Loucy (cell line): ENCODE data around the gene COX7B.
A peak's percentile ranks its signal among the peaks of the same experiment; 100 is the strongest.

Source experiments
- H2AFZ ChIP-seq: fragments of 200-600 bp; sonication (generic); 2 replicates; pipeline ENCODE4 v1.6.0; 2016; ENCODE audit warnings: antibody characterized with exemption, mild to moderate bottlenecking, low read length, moderate library complexity
- H3F3A ChIP-seq: fragments of 200-600 bp; 2 replicates; pipeline ENCODE4 v1.6.0; 2016; ENCODE audit warnings: antibody characterized with exemption, low read depth, mild to moderate bottlenecking
- H3K27me3 ChIP-seq: fragments of 200-600 bp; sonication (generic); 2 replicates; pipeline ENCODE4 v1.6.1; 2014; ENCODE audit warnings: low read length, mild to moderate bottlenecking; ENCODE audit not compliant: insufficient read depth, poor library complexity, severe bottlenecking
- H3K36me3 ChIP-seq: fragments of 200-600 bp; sonication (generic); 2 replicates; pipeline ENCODE4 v1.6.1; 2016; ENCODE audit warnings: low read length; ENCODE audit not compliant: insufficient read depth
- H3K4me1 ChIP-seq: fragments of 200-600 bp; sonication (generic); 2 replicates; pipeline ENCODE4 v1.5.1; 2014; ENCODE audit warnings: low read length, mild to moderate bottlenecking; ENCODE audit not compliant: insufficient read depth, poor library complexity, severe bottlenecking
- H3K4me2 ChIP-seq: fragments of 200-600 bp; sonication (generic); 2 replicates; pipeline ENCODE4 v1.6.0; 2014; ENCODE audit warnings: antibody characterized with exemption, low read length, low read depth, mild to moderate bottlenecking; ENCODE audit not compliant: poor library complexity, severe bottlenecking
- H3K4me3 ChIP-seq: fragments of 200-600 bp; sonication (generic); 2 replicates; pipeline ENCODE4 v1.5.1; 2014; ENCODE audit warnings: low read length, mild to moderate bottlenecking, mixed read lengths; ENCODE audit not compliant: poor library complexity, severe bottlenecking
- H3K79me2 ChIP-seq: fragments of 200-600 bp; sonication (generic); 2 replicates; pipeline ENCODE4 v1.6.1; 2014; ENCODE audit warnings: low read length; ENCODE audit not compliant: insufficient read depth
- H3K9ac ChIP-seq: fragments of 200-600 bp; sonication (generic); 2 replicates; pipeline ENCODE4 v1.6.0; 2014; ENCODE audit warnings: mild to moderate bottlenecking, low read depth, low read length, moderate library complexity; ENCODE audit not compliant: poor library complexity, severe bottlenecking
- H3K9me2 ChIP-seq: fragments of 200-600 bp; sonication (generic); replicated peaks from 2 replicates; pipeline ENCODE4 v1.6.1; 2016; ENCODE audit warnings: low read depth, low read length, mixed read lengths
- H3K9me3 ChIP-seq: fragments of 200-600 bp; sonication (generic); 2 replicates; pipeline ENCODE4 v1.6.1; 2014; ENCODE audit warnings: mild to moderate bottlenecking, antibody characterized with exemption, low read length, low read depth; ENCODE audit not compliant: insufficient read depth
- H4K20me1 ChIP-seq: fragments of 200-600 bp; sonication (generic); 2 replicates; pipeline ENCODE4 v1.6.0; 2014; ENCODE audit warnings: antibody characterized with exemption, low read length, mild to moderate bottlenecking; ENCODE audit not compliant: insufficient read depth, poor library complexity, severe bottlenecking
- CTCF ChIP-seq: fragments of 200-600 bp; sonication (generic); conservative IDR thresholded peaks from 2 replicates; pipeline ENCODE4 v1.5.1; 2014; ENCODE audit warnings: mild to moderate bottlenecking, antibody characterized with exemption, low read length
- EZH2phosphoT487 ChIP-seq: fragments of 200-600 bp; IDR thresholded peaks from 2 replicates; pipeline ENCODE4 v1.6.1; 2018; ENCODE audit warnings: antibody characterized with exemption, mild to moderate bottlenecking, moderate library complexity, borderline replicate concordance

The COX7B gene

GRCh38 chrX:77901506-77901905, 2.2 kb downstream of the COX7B start:
- Histone ChIP-seq H3K36me3 (no peaks in the 10 kb centered on the region; the same call in 1 of the 2 replicates), H3K4me2 (peak overlapping the region; percentile 96), H3K27me3 (no peaks in the 10 kb centered on the region), H2AFZ (no peak overlapping the region), H3F3A (no peaks in the 10 kb centered on the region), H3K9ac (peak overlapping the region; percentile 91), H3K4me3 (peak overlapping the region; percentile 93), H3K9me2 (no peaks in the 10 kb centered on the region), H3K9me3 (no peaks in the 10 kb centered on the region), H4K20me1 (peaks cover 26% of the 10 kb centered on the region), H3K4me1 (no peaks in the 10 kb centered on the region), H3K79me2 (peaks cover 42% of the 10 kb centered on the region)
- TF ChIP-seq EZH2phosphoT487 (no peak), CTCF (no peak)

GRCh38 chrX:77910108-77910840, 11.0 kb downstream of the COX7B start, which contains the start of gene ATP7A:
TSS of gene ATP7A (plus strand) at chrX:77910693. CDS start at chrX:77971642, 60,949 bp downstream.
- peak within 1 kb of the TSS; percentile 81 for H3K9ac ChIP-seq
- H3K27me3 ChIP-seq = no peaks in the 10 kb centered on the region
- no peaks in the 10 kb centered on the region for H3K36me3 ChIP-seq
- no peaks in the 10 kb centered on the region for H3K9me3 ChIP-seq
- H3K9me2 ChIP-seq = no peaks in the 10 kb centered on the region
- H3K4me3 ChIP-seq = peak within 1 kb of the TSS; percentile 92
- peaks cover 17% of the 10 kb centered on the region for H3K79me2 ChIP-seq
- no peaks in the 10 kb centered on the region for H3F3A ChIP-seq
- peak within 1 kb of the TSS; percentile 87 for H3K4me2 ChIP-seq
- H3K4me1 ChIP-seq = peaks cover 8% of the 10 kb centered on the region
- no peaks in the 10 kb centered on the region for H4K20me1 ChIP-seq
- TF ChIP-seq EZH2phosphoT487 = no peak
- peak; percentile 47 for TF ChIP-seq CTCF
- H2AFZ ChIP-seq = peak within 1 kb of the TSS; percentile 98

- H3K79me2 ChIP-seq = peaks cover 3% of the 10 kb centered on the region; the same call in 1 of the 2 replicates
- H3K4me1 ChIP-seq = peaks cover 11% of the 10 kb centered on the region
- peak overlapping the region; percentile 69 for H3K4me2 ChIP-seq
- peak overlapping the region; percentile 50 for H3K9ac ChIP-seq
- H3K9me2 ChIP-seq = no peaks in the 10 kb centered on the region
- H3K9me3 ChIP-seq = no peaks in the 10 kb centered on the region
- H3K27me3 ChIP-seq = no peaks in the 10 kb centered on the region
- no peaks in the 10 kb centered on the region for H3F3A ChIP-seq
- H2AFZ ChIP-seq = no peak overlapping the region
- TF ChIP-seq EZH2phosphoT487 (no peak), CTCF (no peak)
- H4K20me1 ChIP-seq = no peaks in the 10 kb centered on the region
- H3K36me3 ChIP-seq = no peaks in the 10 kb centered on the region
- peak overlapping the region; percentile 62 for H3K4me3 ChIP-seq
Measured at GRCh38 chrX:77917294-77917933, 18.1 kb downstream of the COX7B start.
